Uterus (tissue), 2 donors: ENCODE data around the gene PTPRJ.

Source experiments
- POLR2A ChIP-seq, 2 donors: fragments of 450-650 bp; IDR thresholded peaks; one replicate each; pipeline ENCODE4 v1.6.1; 2016; ENCODE audit warnings: antibody characterized with exemption in 2 of 2, mild to moderate bottlenecking in 1 of 2, moderate library complexity in 1 of 2
- TF ChIP-seq, protein P1 (sequence below), 4 experiments: fragments of 200-600 bp in 2 of 4; fragments of 450-650 bp in 2 of 4; sonication (generic) in 2 of 4; IDR thresholded peaks; one replicate each; pipeline ENCODE4 v1.5.1; 2016 to 2019; ENCODE audit warnings: antibody characterized with exemption in 4 of 4, mild to moderate bottlenecking in 2 of 4, moderate library complexity in 1 of 4

DNA sequence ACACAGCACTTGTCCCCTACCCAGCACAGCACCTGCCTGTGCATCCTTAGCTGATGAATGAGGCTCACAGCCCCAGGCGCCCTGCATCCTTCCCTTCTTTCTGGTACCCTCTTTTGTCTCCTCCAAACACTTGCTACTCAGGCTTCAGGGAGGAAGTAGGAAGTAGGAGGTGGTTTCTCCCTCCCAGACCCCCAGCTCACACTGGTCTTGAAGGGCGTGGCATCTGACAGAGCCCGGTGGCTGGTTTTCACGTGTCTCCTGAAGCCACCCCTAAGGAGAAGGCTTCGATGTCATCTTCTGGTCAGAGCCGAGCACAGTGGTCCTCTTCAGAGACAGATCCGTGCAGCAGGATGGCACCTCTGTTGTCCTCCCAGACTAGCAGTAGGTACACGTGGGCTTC lies 109.8 kb downstream of the PTPRJ start:
- TF ChIP-seq POLR2A (IDR thresholded peaks at IDR 0.05) = no peak
- TF ChIP-seq, protein P1, sequence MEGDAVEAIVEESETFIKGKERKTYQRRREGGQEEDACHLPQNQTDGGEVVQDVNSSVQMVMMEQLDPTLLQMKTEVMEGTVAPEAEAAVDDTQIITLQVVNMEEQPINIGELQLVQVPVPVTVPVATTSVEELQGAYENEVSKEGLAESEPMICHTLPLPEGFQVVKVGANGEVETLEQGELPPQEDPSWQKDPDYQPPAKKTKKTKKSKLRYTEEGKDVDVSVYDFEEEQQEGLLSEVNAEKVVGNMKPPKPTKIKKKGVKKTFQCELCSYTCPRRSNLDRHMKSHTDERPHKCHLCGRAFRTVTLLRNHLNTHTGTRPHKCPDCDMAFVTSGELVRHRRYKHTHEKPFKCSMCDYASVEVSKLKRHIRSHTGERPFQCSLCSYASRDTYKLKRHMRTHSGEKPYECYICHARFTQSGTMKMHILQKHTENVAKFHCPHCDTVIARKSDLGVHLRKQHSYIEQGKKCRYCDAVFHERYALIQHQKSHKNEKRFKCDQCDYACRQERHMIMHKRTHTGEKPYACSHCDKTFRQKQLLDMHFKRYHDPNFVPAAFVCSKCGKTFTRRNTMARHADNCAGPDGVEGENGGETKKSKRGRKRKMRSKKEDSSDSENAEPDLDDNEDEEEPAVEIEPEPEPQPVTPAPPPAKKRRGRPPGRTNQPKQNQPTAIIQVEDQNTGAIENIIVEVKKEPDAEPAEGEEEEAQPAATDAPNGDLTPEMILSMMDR (IDR thresholded peaks at IDR 0.05) = no peak
